Measurements from ENCODE around the gene GOLGA2. TPM values are rescaled to one million over a fixed set of nuclear protein-coding genes. Genes with fewer than 3 reads are reported as not detected.
A peak's percentile ranks its signal among the peaks of the same experiment; 100 is the strongest.

Gene GOLGA2
- total RNA-seq, 1 experiment from 2014 or later = 188 TPM

DNA sequence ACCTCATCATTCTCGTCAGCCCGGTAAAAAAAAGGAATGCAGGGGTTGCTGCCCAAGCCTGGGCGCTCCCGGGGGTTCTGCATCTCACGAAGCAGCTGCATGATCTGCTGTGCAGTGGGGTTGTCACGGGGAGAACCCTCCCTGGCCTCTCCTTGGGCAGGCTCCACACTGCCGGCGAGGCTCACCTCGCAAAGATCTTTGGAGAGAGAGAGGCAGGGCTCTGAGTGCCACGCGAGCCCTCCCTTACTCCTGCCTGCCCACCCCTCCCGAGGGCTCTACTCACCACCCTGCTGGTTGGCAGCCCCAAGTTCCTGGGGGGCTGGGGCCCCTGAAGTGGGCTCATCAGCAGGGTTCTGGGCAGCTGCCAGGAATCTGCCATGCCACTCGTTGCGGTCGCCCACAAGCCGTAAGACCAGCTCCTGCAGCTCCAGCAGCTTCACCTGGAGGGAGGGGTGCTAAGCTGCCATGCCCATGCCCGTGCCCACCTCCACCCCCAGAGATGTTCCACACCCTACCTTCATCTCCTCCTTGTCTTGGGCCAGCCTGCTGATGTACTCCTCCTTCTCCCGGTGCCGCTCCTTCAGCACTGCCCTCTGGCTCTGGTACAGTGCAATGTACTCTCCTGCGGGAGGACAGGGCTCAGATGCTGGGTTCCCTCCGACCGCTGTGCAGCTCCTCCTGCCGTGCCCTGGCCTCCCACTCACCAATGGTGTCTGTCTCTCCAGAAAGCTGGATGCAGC, 18.6 kb downstream of the GOLGA2 start:
- H3K4me1 ChIP-seq (replicated peaks; ENCODE audit: insufficient read depth) = no peaks in the 10 kb centered on the region
- peaks cover 18% of the 10 kb centered on the region; the same call in 1 of the 2 replicates for H3F3A ChIP-seq (ENCODE audit: insufficient read depth, low read depth)
- H3K9me3 ChIP-seq (ENCODE audit: insufficient read depth, low read depth) = no peaks in the 10 kb centered on the region
- ChIA-PET CTCF (no interaction called here), POLR2A (ENCODE audit: unreplicated experiment) (interaction anchor here (0.7 kb wide), 1 partner anchor 19 kb away, joined by 5 read pairs; the partner anchor contains the start of genes GOLGA2 and SWI5)
- 0 out of 2 replicates have a peak, but pooled peaks cover 4% of the 10 kb centered on the region for H3K36me3 ChIP-seq (ENCODE audit: low read depth)
- no peaks in the 10 kb centered on the region for H4K20me1 ChIP-seq (ENCODE audit: insufficient read depth)
- H3K4me2 ChIP-seq = no peak overlapping the region
- intact Hi-C loops (cut with micrococcal nuclease; ENCODE audit: unreplicated experiment) = no loop called here
- H3K27me3 ChIP-seq (ENCODE audit: insufficient read depth, low read depth) = no peaks in the 10 kb centered on the region
- no peaks in the 10 kb centered on the region for H3K79me2 ChIP-seq (ENCODE audit: low read depth)
- DNase-seq = no peak
- no peak overlapping the region for H3K4me3 ChIP-seq
- no peak overlapping the region for H2AFZ ChIP-seq
- TF ChIP-seq, protein P1, sequence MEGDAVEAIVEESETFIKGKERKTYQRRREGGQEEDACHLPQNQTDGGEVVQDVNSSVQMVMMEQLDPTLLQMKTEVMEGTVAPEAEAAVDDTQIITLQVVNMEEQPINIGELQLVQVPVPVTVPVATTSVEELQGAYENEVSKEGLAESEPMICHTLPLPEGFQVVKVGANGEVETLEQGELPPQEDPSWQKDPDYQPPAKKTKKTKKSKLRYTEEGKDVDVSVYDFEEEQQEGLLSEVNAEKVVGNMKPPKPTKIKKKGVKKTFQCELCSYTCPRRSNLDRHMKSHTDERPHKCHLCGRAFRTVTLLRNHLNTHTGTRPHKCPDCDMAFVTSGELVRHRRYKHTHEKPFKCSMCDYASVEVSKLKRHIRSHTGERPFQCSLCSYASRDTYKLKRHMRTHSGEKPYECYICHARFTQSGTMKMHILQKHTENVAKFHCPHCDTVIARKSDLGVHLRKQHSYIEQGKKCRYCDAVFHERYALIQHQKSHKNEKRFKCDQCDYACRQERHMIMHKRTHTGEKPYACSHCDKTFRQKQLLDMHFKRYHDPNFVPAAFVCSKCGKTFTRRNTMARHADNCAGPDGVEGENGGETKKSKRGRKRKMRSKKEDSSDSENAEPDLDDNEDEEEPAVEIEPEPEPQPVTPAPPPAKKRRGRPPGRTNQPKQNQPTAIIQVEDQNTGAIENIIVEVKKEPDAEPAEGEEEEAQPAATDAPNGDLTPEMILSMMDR (conservative IDR thresholded peaks at IDR 0.05) = no peak
- no peak for TF ChIP-seq EZH2 (IDR thresholded peaks at IDR 0.05; ENCODE audit: low read depth)
- H3K27ac ChIP-seq = no peak overlapping the region
- H3K9me2 ChIP-seq (ENCODE audit: insufficient read depth) = no peaks in the 10 kb centered on the region
- no TSS peak for BruUV-seq (replicated peaks)

DNA sequence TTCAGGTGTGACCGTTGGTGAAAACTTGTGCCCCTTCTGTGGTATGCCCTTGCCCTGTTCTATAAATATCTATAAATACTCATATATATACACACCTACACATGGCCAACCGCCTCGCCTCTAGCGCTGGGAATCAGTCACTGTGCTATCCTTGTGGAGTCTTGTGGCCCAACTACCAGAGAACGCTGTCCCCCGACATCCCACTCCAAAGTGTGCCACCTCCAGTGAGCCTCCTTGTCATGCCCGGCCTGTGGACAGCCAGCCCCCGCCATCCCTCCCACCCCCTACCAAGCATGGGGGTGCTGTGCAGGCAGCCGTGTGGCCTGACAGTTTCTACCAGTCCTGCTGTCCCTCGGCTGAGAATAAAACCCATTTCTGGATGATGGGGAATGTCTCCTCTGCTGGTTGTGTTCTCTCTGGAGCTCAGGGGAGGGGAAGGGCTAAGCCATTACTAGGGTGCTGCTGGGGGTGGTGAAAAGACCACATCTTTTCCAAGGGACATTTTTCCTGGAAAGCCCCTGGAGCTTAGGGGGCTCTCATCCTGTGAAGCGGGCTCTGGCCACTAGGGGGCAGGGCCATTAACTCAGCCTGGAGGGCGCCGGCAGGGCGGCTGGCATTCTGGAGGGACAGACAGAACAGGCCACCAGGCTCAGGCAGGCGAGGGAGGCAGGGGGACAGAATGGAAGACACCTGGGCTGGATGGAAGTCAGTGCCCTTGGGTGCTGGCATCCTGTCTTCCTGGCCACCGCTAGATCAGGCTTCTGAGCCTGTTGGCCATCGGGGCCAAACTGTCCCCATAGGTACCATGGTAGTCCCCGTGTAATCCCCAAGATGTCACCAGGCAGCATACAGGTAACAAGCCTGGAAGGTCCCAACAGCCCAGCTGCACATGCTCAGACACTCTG, 20.7 kb downstream of the GOLGA2 start:
- Histone ChIP-seq H4K20me1 (ENCODE audit: insufficient read depth) (no peaks in the 10 kb centered on the region), H3K27me3 (ENCODE audit: insufficient read depth, low read depth) (no peaks in the 10 kb centered on the region), H3K9me2 (ENCODE audit: insufficient read depth) (no peaks in the 10 kb centered on the region), H3K79me2 (ENCODE audit: low read depth) (no peaks in the 10 kb centered on the region), H3K36me3 (ENCODE audit: low read depth) (no peaks in the 10 kb centered on the region), H3K4me1 (replicated peaks; ENCODE audit: insufficient read depth) (no peaks in the 10 kb centered on the region), H3K4me3 (no peak overlapping the region), H3K9me3 (ENCODE audit: insufficient read depth, low read depth) (no peaks in the 10 kb centered on the region), H3K4me2 (no peak overlapping the region), H3F3A (ENCODE audit: insufficient read depth, low read depth) (peaks cover 24% of the 10 kb centered on the region; the same call in 1 of the 2 replicates), H2AFZ (no peak overlapping the region), H3K27ac (no peak overlapping the region)
- TF ChIP-seq, protein P1 (conservative IDR thresholded peaks at IDR 0.05) = peak; percentile 93
- TF ChIP-seq EZH2 (IDR thresholded peaks at IDR 0.05; ENCODE audit: low read depth) = no peak
- DNase-seq = peak in 1 of 2 experiments; percentile 68
- POLR2A ChIA-PET (ENCODE audit: unreplicated experiment) = interaction anchor here (0.7 kb wide), 1 partner anchor 14 kb away, joined by 3 read pairs; no protein-coding TSS in a partner anchor
- CTCF ChIA-PET = interaction anchor here (0.6 kb wide), 1 partner anchor 40 kb away, joined by 10 read pairs; no protein-coding TSS in a partner anchor
- intact Hi-C loops (cut with micrococcal nuclease; ENCODE audit: unreplicated experiment) = loop anchor here (2.0 kb wide), 1 partner anchor 130 kb away; no protein-coding TSS in a partner anchor
- BruUV-seq (replicated peaks) = no TSS peak

DNA sequence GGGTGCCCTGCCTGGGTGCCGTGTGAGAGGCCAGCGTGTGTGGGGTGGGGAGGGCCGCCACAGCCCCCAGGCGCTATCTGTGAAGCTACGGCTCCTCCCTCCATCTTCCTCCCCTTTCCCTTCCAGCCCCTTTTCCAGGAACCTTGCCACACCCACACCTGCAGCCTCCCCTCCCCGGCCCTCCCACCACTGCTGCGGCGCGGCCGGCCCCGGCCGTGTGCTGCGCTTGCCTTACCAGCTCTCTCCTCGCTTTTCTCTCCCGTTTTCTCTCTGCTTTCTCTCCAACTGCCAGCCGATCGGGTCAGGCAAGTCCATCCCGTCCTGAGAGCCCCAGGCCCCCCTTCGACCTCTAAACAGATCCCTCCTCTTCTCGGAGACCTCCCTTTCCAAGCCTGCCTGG, 21.4 kb downstream of the GOLGA2 start:
- BruUV-seq (replicated peaks) = TSS peak; percentile 17
- Histone ChIP-seq H3K9me3 (ENCODE audit: insufficient read depth, low read depth) (no peaks in the 10 kb centered on the region), H3K27ac (no peak overlapping the region), H3K27me3 (ENCODE audit: insufficient read depth, low read depth) (no peaks in the 10 kb centered on the region), H3F3A (ENCODE audit: insufficient read depth, low read depth) (peaks cover 29% of the 10 kb centered on the region; the same call in 1 of the 2 replicates), H3K79me2 (ENCODE audit: low read depth) (no peaks in the 10 kb centered on the region), H3K4me2 (no peak overlapping the region), H3K9me2 (ENCODE audit: insufficient read depth) (no peaks in the 10 kb centered on the region), H4K20me1 (ENCODE audit: insufficient read depth) (no peaks in the 10 kb centered on the region), H3K4me1 (replicated peaks; ENCODE audit: insufficient read depth) (no peaks in the 10 kb centered on the region), H3K4me3 (no peak overlapping the region), H3K36me3 (ENCODE audit: low read depth) (no peaks in the 10 kb centered on the region), H2AFZ (no peak overlapping the region)
- TF ChIP-seq EZH2 (IDR thresholded peaks at IDR 0.05; ENCODE audit: low read depth) = no peak
- TF ChIP-seq, protein P1 (conservative IDR thresholded peaks at IDR 0.05) = no peak
- intact Hi-C loops (cut with micrococcal nuclease; ENCODE audit: unreplicated experiment) = loop anchor here (2.0 kb wide), 1 partner anchor 130 kb away; no protein-coding TSS in a partner anchor
- POLR2A ChIA-PET (ENCODE audit: unreplicated experiment) = interaction anchor here (0.6 kb wide), 1 partner anchor 53 kb away, joined by 3 read pairs; no protein-coding TSS in a partner anchor
- CTCF ChIA-PET = no interaction called here
- no peak for DNase-seq

Measured in PC-9 (cell line).